RPMI8226 (cell line): ENCODE results near the gene ESRRA.

Source experiments
- DNase-seq: peaks from one replicate; pipeline ENCODE4 v3.0.0-alpha.2; 2015

ESRRA gene

DNA sequence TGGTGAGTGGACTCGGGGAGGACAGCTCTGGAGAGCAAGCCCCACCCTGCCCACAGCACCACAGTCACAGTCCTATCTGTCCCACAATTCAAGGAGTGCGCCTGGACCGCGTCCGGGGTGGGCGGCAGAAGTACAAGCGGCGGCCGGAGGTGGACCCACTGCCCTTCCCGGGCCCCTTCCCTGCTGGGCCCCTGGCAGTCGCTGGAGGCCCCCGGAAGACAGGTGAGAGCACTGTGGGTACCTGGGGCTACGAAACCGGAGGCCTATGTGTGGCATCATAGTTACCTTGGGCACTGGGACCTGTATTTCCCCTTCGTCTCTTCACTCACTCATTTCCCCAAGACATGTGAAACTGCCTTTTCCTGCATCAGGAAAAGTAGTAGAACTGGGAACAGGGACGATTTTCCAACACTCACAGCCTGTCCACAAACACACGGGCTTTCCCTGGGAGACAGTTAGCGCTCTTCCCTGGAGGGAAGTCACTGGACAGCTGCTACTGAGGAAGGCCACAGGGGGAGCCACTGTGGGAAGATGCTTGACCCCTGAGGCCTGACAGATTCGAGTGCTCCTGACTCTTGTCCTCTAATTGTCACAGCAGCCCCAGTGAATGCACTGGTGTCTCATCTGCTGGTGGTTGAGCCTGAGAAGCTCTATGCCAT, 9.0 kb downstream of the ESRRA start:
- DNase-seq = peak; percentile 1

DNA sequence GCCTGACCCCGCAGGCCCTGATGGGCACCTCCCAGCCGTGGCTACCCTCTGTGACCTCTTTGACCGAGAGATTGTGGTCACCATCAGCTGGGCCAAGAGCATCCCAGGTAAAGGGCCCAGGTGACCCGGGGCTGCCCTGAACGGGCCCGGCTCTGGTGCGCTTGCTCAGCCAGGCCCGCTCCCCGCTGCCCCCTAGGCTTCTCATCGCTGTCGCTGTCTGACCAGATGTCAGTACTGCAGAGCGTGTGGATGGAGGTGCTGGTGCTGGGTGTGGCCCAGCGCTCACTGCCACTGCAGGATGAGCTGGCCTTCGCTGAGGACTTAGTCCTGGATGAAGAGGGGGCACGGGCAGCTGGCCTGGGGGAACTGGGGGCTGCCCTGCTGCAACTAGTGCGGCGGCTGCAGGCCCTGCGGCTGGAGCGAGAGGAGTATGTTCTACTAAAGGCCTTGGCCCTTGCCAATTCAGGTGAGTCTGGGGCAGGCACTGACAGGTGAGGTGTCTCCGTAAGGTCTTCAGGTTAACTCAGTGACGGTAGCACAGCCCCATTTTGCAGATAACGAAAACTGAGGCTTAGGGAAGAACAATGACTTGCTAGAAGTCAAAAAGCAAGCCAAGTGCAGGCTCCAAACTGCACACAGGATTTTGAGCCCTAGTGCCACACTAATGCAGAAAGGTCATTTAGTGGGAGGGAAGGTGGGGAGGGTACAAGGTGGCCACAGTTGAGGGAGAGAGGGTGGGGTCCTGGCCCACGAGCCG, 9.7 kb downstream of the ESRRA start:
- DNase-seq = no peak

DNA sequence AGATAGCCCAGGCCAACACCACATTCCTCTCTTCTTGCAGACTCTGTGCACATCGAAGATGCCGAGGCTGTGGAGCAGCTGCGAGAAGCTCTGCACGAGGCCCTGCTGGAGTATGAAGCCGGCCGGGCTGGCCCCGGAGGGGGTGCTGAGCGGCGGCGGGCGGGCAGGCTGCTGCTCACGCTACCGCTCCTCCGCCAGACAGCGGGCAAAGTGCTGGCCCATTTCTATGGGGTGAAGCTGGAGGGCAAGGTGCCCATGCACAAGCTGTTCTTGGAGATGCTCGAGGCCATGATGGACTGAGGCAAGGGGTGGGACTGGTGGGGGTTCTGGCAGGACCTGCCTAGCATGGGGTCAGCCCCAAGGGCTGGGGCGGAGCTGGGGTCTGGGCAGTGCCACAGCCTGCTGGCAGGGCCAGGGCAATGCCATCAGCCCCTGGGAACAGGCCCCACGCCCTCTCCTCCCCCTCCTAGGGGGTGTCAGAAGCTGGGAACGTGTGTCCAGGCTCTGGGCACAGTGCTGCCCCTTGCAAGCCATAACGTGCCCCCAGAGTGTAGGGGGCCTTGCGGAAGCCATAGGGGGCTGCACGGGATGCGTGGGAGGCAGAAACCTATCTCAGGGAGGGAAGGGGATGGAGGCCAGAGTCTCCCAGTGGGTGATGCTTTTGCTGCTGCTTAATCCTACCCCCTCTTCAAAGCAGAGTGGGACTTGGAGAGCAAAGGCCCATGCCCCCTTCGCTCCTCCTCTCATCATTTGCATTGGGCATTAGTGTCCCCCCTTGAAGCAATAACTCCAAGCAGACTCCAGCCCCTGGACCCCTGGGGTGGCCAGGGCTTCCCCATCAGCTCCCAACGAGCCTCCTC, 10.6 kb downstream of the ESRRA start:
- peak; percentile 5 for DNase-seq

DNA sequence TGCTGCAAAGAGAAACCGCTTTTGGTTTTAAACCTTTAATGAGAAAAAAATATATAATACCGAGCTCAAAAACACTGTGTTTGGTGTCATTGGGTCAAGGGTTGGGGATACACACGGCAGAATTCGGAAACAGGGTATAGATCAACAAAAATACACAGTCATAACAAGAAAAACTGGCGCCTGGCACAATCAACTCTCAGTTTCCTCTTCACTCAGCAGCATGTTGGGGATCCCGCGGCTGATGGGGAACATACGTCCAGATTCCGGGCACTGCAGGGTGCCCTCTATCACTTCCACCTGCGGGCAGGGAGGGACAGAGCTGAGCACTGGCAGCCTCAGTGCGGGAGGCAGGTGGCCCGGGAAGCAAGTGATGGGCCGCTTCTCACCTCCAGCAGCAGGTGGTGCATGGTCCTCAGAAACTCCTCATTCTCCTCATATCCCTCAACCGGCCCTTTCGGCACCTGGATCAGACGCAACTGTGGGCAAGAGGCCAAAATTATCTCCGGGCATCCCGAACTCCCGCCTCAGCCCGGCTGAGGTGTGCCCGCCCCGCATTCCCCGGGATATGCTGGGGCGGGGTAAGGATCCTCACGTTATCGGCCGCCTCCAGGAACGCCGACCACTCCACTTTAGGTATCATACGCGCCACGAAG, 11.5 kb downstream of the ESRRA start:
- DNase-seq = peak; percentile 87

DNA sequence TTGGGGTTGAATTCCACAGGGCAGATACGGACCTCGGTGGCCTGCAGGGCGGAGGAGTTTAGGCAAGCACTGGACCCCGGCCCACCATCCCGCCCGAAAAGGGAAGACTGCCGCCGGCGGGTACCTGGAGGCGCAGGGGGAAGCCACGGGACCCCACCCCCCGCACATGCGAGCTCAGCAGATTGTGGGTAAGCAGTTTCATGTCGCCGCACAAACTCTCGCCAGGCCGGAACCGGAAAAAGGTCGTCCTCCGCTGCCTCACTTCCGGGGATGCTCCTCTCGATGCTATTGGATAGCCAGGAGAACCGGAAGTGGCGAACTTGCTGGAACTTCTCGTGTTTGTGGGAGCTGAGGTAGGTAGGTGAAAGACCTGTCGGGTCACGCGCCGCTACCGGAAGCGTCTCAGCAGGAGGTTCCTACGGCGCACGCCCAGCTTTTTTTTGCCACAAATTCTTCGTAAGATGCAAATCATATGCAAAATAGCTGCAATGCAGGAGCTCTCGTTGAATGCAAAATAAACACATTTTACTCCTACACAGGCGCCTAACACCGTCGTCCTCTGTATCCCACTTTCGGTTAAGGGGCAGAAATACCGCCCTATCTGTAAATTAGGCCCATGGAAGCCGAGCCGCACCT, 12.1 kb downstream of the ESRRA start, which contains the start of gene TRMT112:
Gene TRMT112 (minus strand): TSS at position 235 of the 636 bp plus-strand sequence. CDS start 33 bp downstream, at position 202.
- peak; percentile 100 for DNase-seq

DNA sequence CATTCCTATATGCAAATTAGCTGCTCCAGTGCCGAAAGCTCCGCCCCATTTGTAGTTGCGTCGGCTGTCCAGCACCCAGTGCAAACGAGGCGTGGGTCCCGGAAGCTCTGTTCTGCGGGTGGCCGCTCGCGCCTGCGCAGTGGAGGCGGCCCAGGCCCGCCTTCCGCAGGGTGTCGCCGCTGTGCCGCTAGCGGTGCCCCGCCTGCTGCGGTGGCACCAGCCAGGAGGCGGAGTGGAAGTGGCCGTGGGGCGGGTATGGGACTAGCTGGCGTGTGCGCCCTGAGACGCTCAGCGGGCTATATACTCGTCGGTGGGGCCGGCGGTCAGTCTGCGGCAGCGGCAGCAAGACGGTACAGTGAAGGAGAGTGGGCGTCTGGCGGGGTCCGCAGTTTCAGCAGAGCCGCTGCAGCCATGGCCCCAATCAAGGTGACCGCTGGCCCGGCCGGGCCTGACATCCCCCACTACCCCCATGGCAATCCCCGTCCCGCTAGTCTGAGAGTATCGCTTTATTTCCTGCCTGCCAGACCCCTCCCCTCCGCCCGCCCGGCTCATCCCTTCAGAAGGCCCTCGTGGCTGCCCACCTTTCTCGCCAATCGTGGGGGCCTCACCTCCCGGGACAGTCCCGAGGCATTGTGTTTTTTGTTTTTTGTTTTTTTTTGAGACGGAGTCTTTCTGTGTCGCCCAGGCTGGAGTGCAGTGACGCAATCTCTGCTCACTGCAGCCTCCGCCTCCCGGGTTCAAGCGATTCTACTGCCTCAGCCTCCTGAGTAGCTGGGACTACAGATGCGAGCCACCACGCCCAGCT, 12.8 kb downstream of the ESRRA start, which contains the start of gene PRDX5:
Gene PRDX5 (plus strand): TSS at position 161 of the 805 bp plus-strand sequence. CDS start 95 bp downstream, at position 256.
- peak; percentile 99 for DNase-seq

DNA sequence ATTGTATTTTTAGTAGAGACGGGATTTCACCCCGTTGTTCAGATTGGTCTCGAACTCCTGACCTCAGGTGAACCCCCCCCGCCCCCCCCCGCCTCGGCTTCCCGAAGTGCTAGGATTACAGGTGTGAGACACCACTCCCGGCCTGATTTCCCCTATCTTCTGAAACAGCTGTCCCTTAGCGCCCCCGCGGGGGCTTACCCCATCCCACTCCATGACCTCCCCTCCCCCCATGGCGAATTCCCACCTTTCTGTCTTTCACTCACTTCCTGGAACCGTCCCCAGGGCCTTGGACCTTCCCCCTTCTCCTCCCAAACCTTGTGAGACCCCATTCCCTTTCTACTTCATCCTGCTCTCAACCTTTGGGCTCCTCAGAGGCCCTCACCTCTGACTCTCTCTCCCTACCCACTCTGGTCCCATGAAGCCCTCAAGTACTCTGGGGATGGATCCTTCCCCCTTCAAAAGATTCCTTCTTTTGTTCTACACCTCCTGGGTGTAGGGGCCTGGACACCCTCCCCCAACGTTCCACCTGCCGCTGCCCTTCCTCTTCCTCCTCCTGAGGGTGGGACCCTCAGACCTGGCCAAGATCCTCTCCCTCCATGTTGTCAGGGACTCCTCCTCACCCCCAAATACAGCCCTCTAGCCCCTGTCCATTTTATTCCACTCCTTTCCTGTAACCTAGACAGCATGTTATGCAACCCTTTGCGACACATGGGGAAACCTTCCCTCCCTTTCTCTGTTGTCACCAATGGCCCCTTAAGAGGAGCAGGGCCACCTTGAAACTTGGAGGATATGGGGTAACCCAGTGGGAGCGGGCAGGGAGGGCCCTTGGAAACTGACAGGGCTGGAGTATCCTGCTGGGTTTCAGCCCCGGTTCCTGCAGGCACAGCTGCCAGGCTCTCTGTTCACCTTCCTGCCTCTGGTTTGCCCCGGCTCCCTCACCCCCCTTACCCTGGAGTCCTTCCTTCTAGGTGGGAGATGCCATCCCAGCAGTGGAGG, 13.7 kb downstream of the ESRRA start:
- DNase-seq = peak; percentile 34

DNA sequence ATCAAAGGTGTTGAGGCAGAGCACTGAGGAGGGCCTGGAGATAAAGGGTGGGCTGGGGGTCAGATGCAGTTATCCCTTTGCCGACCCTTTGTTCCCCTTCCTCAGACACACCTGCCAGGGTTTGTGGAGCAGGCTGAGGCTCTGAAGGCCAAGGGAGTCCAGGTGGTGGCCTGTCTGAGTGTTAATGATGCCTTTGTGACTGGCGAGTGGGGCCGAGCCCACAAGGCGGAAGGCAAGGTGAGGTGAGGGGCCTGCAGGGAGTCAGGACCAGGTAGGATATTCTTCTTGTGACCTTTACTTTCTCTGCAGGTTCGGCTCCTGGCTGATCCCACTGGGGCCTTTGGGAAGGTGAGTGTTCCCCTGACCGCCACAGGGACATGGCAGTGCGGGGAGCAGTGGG, 15.2 kb downstream of the ESRRA start:
- DNase-seq = peak; percentile 2

DNA sequence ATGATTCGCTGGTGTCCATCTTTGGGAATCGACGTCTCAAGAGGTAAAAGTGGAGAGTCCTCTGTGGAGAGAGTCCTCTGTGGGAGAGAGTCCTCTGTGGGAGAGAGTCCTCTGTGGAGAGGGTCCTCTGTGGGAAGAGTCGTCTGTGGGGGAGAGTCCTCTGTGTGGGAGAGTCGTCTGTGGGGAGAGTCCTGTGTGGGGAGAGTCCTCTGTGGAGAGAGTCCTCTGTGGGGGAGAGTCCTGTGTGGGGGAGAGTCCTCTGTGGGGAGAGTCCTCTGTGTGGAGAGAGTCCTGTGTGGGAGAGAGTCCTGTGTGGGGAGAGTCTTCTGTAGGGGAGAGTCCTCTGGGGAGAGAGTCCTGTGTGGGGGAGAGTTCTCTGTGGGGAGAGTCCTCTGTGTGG, 15.7 kb downstream of the ESRRA start:
- DNase-seq = peak; percentile 2

DNA sequence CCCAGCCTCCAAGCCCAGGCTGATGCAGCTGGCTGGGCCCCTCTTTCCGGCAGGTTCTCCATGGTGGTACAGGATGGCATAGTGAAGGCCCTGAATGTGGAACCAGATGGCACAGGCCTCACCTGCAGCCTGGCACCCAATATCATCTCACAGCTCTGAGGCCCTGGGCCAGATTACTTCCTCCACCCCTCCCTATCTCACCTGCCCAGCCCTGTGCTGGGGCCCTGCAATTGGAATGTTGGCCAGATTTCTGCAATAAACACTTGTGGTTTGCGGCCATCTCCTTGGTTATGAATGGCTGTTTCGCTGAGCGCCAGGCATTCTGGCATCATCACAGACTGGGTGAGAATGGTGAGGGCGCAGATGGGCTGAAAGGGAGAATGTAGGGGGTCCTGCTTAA, 16.2 kb downstream of the ESRRA start:
- peak; percentile 42 for DNase-seq

DNA sequence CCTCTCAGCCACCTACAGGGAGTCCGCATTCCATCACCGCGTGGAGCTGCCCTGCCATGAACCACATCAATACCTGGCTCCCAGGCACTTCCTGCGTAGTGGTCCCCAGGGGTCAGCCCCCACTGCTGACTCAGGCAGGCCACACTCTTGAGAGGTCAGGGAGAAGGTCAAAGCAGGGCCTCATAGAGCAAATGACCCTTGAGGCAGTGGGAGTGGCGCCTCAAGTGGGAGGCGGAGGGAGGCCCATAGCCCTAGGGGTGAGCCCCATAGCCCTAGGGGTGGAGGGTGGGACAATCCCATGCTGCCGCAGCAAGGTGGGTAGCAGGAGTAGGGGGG, 17.6 kb downstream of the ESRRA start:
- DNase-seq = peak; percentile 3

DNA sequence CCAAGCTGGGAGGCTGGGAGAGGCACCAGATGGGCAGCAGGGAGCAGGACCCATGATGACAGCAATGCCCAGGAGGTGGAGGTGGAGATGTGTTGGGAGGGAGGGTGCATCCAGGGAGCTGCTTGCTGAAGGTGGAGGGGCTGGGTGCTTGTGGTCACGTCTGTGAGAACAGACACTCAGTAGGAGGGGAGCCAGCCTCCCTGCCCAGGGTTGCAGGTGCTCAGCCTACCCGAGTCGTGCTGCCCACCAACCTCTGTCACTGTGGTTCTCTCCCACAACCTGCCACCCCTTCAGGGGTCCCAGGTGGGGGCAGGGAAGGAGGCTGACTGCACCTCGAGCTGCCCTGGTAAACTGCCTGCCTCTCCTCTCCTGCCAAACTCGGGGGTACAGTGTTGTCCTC, 18.0 kb downstream of the ESRRA start:
- no peak for DNase-seq

DNA sequence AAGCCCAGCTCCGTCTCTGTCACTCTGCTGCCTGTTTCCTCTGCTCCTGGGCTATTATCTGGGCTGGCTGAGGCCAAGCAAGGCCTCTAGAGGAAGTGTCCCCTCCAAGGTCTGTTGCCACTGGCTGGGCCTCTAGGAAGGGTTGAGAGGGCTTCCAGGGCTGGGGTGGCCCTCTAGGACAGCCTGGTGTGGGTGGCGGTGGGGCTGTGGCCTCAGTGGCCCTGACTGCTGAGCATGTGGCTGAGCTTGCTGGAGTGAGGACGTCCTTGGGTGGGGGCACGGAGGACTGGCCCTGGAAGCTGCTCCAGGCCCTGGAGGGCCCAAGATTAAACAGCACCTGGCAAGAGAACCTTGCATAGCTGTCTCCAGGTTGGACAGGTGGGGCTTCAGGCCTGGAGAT, 18.7 kb downstream of the ESRRA start:
- DNase-seq = peak; percentile 3

DNA sequence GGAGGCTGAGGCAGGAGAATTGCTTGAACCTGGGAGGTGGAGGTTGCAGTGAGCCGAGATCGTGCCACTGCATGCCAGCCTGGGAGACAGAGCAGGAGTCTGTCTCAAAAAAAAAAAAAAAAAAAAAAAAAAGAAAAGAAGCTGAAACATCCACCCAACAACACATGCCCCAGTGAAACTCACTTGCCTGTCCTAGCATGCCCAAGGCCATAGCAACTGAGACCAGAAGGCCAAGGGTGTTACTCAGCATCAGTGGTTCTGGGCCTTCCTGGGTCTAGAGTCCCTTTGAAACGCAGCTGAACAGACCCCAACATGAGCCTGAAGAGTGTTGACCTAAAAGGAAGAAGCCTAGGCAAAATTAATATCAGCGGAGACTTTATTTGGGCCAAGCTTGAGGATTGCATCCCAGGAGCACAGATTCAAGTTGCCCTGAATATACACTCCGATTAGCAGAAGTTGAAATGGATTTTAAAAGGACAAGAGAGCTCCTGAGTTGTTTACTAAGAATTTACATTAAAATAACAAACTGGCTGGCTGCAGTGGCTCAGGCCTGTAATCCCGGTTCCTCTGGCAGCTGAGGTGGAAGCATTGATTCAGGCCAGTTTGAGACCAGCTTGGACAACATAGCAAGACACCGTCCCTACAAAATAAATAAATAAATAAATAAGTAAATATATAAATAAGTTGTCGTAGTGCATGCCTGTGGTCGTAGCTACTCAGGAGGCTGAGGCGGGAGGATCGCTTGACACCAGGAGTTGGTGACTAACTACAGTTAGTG, 19.6 kb downstream of the ESRRA start:
- peak; percentile 2 for DNase-seq

DNA sequence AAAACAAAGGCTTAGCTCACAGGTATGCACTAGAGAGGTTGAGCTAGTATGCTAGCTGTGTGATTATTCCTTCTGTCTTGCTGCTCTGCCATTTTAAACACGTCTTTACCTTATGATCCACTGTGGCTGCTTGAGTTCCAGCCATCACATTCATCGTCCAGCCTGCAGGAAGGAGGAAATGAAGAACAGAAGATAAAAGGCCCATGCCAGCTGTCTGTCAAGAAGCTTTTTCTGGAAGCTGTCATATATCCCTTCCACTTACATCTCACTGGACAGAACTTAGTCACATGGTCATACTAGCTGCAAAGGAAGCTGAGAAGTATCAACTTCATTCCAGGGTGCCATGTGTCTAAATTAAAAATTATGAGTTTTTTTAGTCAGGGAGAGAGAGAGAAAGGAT, 22.1 kb downstream of the ESRRA start:
- peak; percentile 2 for DNase-seq

DNA sequence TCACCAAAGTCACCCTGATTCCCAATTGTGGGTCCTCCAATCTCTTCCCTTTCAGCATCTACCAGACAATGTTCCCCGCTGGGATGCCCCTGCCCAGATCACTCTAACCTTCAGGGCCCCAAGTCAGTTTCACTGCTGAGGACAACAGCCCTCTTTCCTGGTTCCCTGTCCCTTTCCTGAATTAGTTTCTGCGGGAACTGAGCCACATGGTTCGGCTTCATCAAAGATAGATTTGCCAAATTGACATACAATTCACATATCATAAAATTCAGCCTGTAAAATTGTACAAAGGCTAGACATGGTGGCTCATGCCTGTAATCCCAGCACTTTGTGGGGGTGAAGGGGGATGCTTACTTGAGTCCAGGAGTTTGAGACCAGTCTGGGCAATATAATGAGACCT, 22.7 kb downstream of the ESRRA start:
- DNase-seq = peak; percentile 2

DNA sequence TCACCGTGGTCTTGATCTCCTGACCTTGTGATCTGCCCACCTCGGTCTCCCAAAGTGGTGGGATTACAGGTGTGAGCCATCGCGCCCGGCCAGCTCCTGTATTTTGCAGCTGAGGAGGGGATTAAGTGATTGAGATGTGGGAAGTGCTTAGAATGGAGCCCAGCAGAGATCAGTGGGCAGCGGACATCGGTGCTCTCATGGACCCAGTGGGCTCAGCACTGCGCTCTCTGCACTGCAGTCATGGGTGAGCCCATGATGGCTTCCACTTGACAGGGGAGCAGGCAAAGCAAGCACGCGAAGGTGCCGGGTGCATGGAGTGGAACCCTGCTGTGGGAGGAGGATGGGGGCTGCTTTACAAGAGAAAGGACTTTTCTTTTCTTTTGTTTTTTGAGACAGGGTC, 25.6 kb downstream of the ESRRA start:
- peak; percentile 1 for DNase-seq

DNA sequence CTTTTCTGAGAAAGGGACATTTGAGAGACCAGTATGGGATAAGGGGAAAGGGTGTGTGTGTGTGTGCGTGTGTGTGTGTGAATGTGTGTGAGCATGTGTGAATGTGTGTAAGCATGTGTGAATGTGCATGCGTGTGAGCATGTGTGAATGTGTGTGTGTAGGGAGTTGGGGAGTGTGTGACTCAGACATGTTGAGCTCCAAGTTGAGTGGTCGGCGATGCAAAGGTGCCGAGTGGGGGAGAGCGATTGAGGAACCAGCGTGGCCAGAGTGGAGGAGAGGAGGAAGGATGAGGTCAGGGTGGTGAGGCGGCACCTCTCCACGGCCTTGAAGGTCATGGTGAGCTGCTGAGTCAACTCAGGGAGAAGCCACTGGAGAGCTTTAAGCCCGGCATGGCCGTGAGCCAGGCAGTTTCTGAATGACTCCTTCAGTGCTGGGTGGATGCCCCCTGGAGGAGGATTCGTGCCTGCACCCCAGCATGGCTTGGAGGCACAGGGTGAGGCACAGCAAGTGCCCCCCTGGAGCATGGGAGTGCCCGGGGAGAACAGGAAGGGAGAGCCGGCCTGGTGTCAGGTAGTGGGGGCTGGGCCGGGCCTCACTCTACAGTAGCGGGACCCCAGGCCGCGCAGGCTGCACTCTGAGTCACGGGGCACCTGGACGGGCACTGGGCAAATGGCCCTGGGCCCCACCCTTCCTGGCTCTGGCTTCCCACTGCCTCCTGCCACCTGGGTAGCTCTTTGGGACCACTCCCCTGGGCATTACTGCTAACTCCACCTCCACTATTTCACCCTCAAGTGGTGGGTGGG, 26.4 kb downstream of the ESRRA start:
- DNase-seq = peak; percentile 99

DNA sequence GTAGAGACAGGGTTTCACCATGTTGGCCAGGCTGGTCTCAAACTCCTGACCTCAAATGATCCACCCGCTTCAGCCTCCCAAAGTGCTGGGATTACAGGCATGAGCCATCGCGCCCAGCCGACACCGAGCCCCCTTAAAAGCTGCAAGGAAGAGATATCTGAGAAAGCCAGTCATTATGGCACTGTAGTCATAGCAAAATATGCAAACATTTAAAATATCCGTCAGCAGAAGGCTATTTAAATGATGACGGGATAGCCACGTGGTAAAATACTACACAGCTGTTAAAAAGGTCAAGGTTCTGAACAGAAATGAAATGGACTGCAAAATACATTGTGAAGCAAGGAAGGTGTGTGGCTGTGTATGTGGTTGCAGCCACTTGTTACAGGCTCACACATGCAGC, 28.2 kb downstream of the ESRRA start:
- peak; percentile 3 for DNase-seq
